Mesenchymal stem cell (in vitro differentiated cells and primary cell): ENCODE results near the gene OXT.

Experiments used
- DNase-seq: peaks from one replicate; pipeline ENCODE4 v3.0.0-alpha.2; 2013
- H2AFZ ChIP-seq: one replicate; pipeline ENCODE4 v1.6.1; 2013; ENCODE audit warnings: low read depth, mild to moderate bottlenecking, control low read depth, inconsistent platforms, low read length, moderate library complexity
- H2AK5ac ChIP-seq: 2 replicates; pipeline ENCODE4 v1.6.1; 2013; ENCODE audit warnings: low read length, moderate library complexity, mild to moderate bottlenecking, inconsistent platforms; ENCODE audit not compliant: severe bottlenecking
- H2BK120ac ChIP-seq: one replicate; pipeline ENCODE4 v1.6.1; 2013; ENCODE audit warnings: low read depth, mild to moderate bottlenecking, inconsistent platforms, low read length, moderate library complexity
- H2BK12ac ChIP-seq, 2 experiments: one replicate each; pipeline ENCODE4 v1.6.1; 2013; ENCODE audit warnings: inconsistent platforms in 2 of 2, low read length in 2 of 2, mild to moderate bottlenecking in 2 of 2, moderate library complexity in 2 of 2, control low read depth in 1 of 2
- H2BK15ac ChIP-seq: one replicate; pipeline ENCODE4 v1.6.1; 2013; ENCODE audit warnings: mild to moderate bottlenecking, low read depth, inconsistent platforms; ENCODE audit not compliant: poor library complexity, severe bottlenecking
- H2BK5ac ChIP-seq: 2 replicates; pipeline ENCODE4 v1.6.1; 2013; ENCODE audit warnings: low read depth, mild to moderate bottlenecking, low read length, control low read depth, inconsistent platforms; ENCODE audit not compliant: poor library complexity, severe bottlenecking
- H3K14ac ChIP-seq, 2 experiments: one replicate each; pipeline ENCODE4 v1.6.1; 2013; ENCODE audit warnings: inconsistent platforms in 2 of 2, low read length in 2 of 2, control low read depth in 1 of 2, mild to moderate bottlenecking in 1 of 2, moderate library complexity in 1 of 2
- H3K18ac ChIP-seq, 2 experiments: one replicate each; pipeline ENCODE4 v1.6.1; 2013; ENCODE audit warnings: inconsistent platforms in 2 of 2, low read length in 2 of 2, control low read depth in 1 of 2, low read depth in 1 of 2, mild to moderate bottlenecking in 1 of 2
- H3K23ac ChIP-seq, 2 experiments: one replicate each; pipeline ENCODE4 v1.6.1; 2013; ENCODE audit warnings: inconsistent platforms in 2 of 2, low read length in 2 of 2, mild to moderate bottlenecking in 2 of 2, moderate library complexity in 2 of 2, control low read depth in 1 of 2
- H3K27ac ChIP-seq: 2 replicates; pipeline ENCODE4 v1.5.1; 2013; ENCODE audit warnings: mild to moderate bottlenecking, moderate library complexity, low read length, control low read depth, inconsistent platforms; ENCODE audit not compliant: poor library complexity, severe bottlenecking
- H3K27me3 ChIP-seq, 2 experiments: 2 replicates each; pipeline versions ENCODE4 v1.6.1 to v1.7.0; 2013; ENCODE audit warnings: low read length in 2 of 2, mild to moderate bottlenecking in 2 of 2, moderate library complexity in 2 of 2, control low read depth in 1 of 2, inconsistent platforms in 1 of 2; ENCODE audit not compliant: control insufficient read depth in 1 of 2, insufficient read depth in 1 of 2
- H3K36me3 ChIP-seq, 2 experiments: 2 replicates each; pipeline versions ENCODE4 v1.6.1 to v1.7.0; 2013; ENCODE audit warnings: low read length in 2 of 2, control low read depth in 1 of 2, inconsistent platforms in 1 of 2, low read depth in 1 of 2, mild to moderate bottlenecking in 1 of 2; ENCODE audit not compliant: insufficient read depth in 2 of 2, control insufficient read depth in 1 of 2
- H3K4ac ChIP-seq, 2 experiments: one replicate each; pipeline ENCODE4 v1.6.1; 2013; ENCODE audit warnings: inconsistent platforms in 2 of 2, low read length in 2 of 2, mild to moderate bottlenecking in 2 of 2, moderate library complexity in 2 of 2, control low read depth in 1 of 2, low read depth in 1 of 2
- H3K4me1 ChIP-seq: 2 replicates; pipeline ENCODE4 v1.6.1; 2013; ENCODE audit warnings: low read depth, low read length, control low read depth; ENCODE audit not compliant: control insufficient read depth, insufficient read depth
- H3K4me2 ChIP-seq: 2 replicates; pipeline ENCODE4 v1.6.1; 2013; ENCODE audit warnings: low read length, mild to moderate bottlenecking, inconsistent platforms; ENCODE audit not compliant: poor library complexity, severe bottlenecking
- H3K4me3 ChIP-seq, 2 experiments: 2 replicates each; pipeline versions ENCODE4 v1.5.1 to v1.7.0; 2013; ENCODE audit warnings: low read length in 2 of 2, mild to moderate bottlenecking in 2 of 2, control low read depth in 1 of 2, low read depth in 1 of 2; ENCODE audit not compliant: insufficient read depth in 1 of 2
- H3K79me1 ChIP-seq: replicated peaks from 2 replicates; pipeline ENCODE4 v1.6.1; 2013; ENCODE audit warnings: mild to moderate bottlenecking, control low read depth, low read length, inconsistent platforms; ENCODE audit not compliant: poor library complexity, severe bottlenecking
- H3K9ac ChIP-seq: 2 replicates; pipeline ENCODE4 v1.7.0; 2013; ENCODE audit warnings: mild to moderate bottlenecking, low read length, moderate library complexity
- H3K9me3 ChIP-seq: 2 replicates; pipeline ENCODE4 v1.7.0; 2013; ENCODE audit warnings: mild to moderate bottlenecking, low read length; ENCODE audit not compliant: control insufficient read depth
- H4K8ac ChIP-seq: one replicate; pipeline ENCODE4 v1.6.1; 2013; ENCODE audit warnings: inconsistent platforms, mild to moderate bottlenecking, low read length, moderate library complexity
- H4K91ac ChIP-seq: one replicate; pipeline ENCODE4 v1.6.1; 2013; ENCODE audit warnings: mild to moderate bottlenecking, low read length, inconsistent platforms
- WGBS: methylation state at CpG from one replicate; pipeline ENCODE4 v1.1.7; 2013; ENCODE audit warnings: mixed read lengths; 5-methylcytosine and 5-hydroxymethylcytosine counted together

The OXT gene

GRCh38 chr20:3088031-3088430, 16.6 kb downstream of the OXT start:
- no peak overlapping the region for H3K18ac ChIP-seq
- no peak overlapping the region for H3K4ac ChIP-seq
- H3K14ac ChIP-seq: peak overlapping the region in 1 of 2 experiments; percentile 29
- H2AFZ ChIP-seq: no peak overlapping the region
- WGBS: 73% methylated on average over 7 of the region's 7 CpGs
- H3K79me1 ChIP-seq: no peaks in the 10 kb centered on the region
- H3K4me1 ChIP-seq: peaks cover 12% of the 10 kb centered on the region
- no peaks in the 10 kb centered on the region for H3K9me3 ChIP-seq
- H3K36me3 ChIP-seq: peaks cover 0 to 4% of the 10 kb centered on the region in 2 experiments
- no peak overlapping the region for H2BK120ac ChIP-seq
- H3K27me3 ChIP-seq: peaks cover 32 to 49% of the 10 kb centered on the region in 2 experiments
- H4K8ac ChIP-seq: no peak overlapping the region
- H2BK5ac ChIP-seq: no peak overlapping the region
- no peak overlapping the region for H3K9ac ChIP-seq
- H2BK12ac ChIP-seq: no peak overlapping the region
- H3K27ac ChIP-seq: no peak overlapping the region
- no peak for DNase-seq
- H3K4me2 ChIP-seq: no peak overlapping the region
- no peak overlapping the region for H2BK15ac ChIP-seq
- no peak overlapping the region for H3K23ac ChIP-seq
- H4K91ac ChIP-seq: no peak overlapping the region
- no peak overlapping the region for H2AK5ac ChIP-seq
- no peak overlapping the region for H3K4me3 ChIP-seq

- Histone ChIP-seq H4K91ac (no peak overlapping the region), H3K4ac (no peak overlapping the region), H3K9me3 (no peaks in the 10 kb centered on the region), H2BK120ac (no peak overlapping the region), H3K4me2 (no peak overlapping the region), H3K36me3 (no peaks in the 10 kb centered on the region), H2BK15ac (no peak overlapping the region), H3K9ac (no peak overlapping the region), H3K27ac (no peak overlapping the region), H3K18ac (no peak overlapping the region), H3K4me3 (no peak overlapping the region), H2BK12ac (no peak overlapping the region), H4K8ac (no peak overlapping the region), H3K79me1 (no peaks in the 10 kb centered on the region), H3K27me3 (peaks cover 26 to 33% of the 10 kb centered on the region in 2 experiments), H3K4me1 (peaks cover 10% of the 10 kb centered on the region), H2AFZ (no peak overlapping the region), H3K23ac (no peak overlapping the region), H2BK5ac (no peak overlapping the region), H3K14ac (no peak overlapping the region), H2AK5ac (no peak overlapping the region)
- no peak for DNase-seq
- WGBS: 15% methylated on average over 1 of the region's 1 CpG
Observed at GRCh38 chr20:3090565-3090964, 19.1 kb downstream of the OXT start.

GRCh38 chr20:3092611-3093379, 21.4 kb downstream of the OXT start:
- Histone ChIP-seq H3K18ac (peak overlapping the region in 1 of 2 experiments; percentile 73), H2BK120ac (peak overlapping the region; percentile 79), H4K8ac (peak overlapping the region; percentile 98), H2BK12ac (no peak overlapping the region), H3K4me2 (peak overlapping the region; percentile 74), H2BK15ac (peak overlapping the region; percentile 80), H3K9me3 (no peaks in the 10 kb centered on the region), H3K14ac (peak overlapping the region; percentile 57 to 86), H3K4me1 (peaks cover 10% of the 10 kb centered on the region), H3K23ac (no peak overlapping the region), H3K27ac (no peak overlapping the region), H3K36me3 (no peaks in the 10 kb centered on the region), H3K4me3 (peak overlapping the region; percentile 51 to 61), H2AK5ac (no peak overlapping the region), H2AFZ (peak overlapping the region; percentile 81), H3K27me3 (peaks cover 26 to 30% of the 10 kb centered on the region in 2 experiments), H3K9ac (peak overlapping the region; percentile 75), H2BK5ac (no peak overlapping the region), H4K91ac (peak overlapping the region; percentile 68), H3K4ac (no peak overlapping the region), H3K79me1 (no peaks in the 10 kb centered on the region)
- DNase-seq: no peak
- 22% methylated on average over 68 of the region's 81 CpGs for WGBS

- Histone ChIP-seq H2AK5ac (no peak overlapping the region), H3K9me3 (no peaks in the 10 kb centered on the region), H2BK5ac (no peak overlapping the region), H3K4me3 (no peak overlapping the region), H3K27me3 (peaks cover 20 to 26% of the 10 kb centered on the region in 2 experiments), H3K9ac (no peak overlapping the region), H4K8ac (no peak overlapping the region), H3K4ac (no peak overlapping the region), H3K14ac (no peak overlapping the region), H4K91ac (no peak overlapping the region), H2AFZ (no peak overlapping the region), H2BK120ac (no peak overlapping the region), H3K27ac (no peak overlapping the region), H3K4me1 (peaks cover 10% of the 10 kb centered on the region), H2BK15ac (no peak overlapping the region), H3K36me3 (no peaks in the 10 kb centered on the region), H3K18ac (no peak overlapping the region), H2BK12ac (no peak overlapping the region), H3K79me1 (no peaks in the 10 kb centered on the region), H3K23ac (no peak overlapping the region), H3K4me2 (no peak overlapping the region)
- no peak for DNase-seq
- 92% methylated on average over 9 of the region's 10 CpGs for WGBS
Observed at GRCh38 chr20:3093861-3094361, 22.5 kb downstream of the OXT start.
